Neural progenitor cell (in vitro differentiated cells): ENCODE measurements around the gene CRB2.

Experiments used
- EZH2 ChIP-seq: fragments of 200-600 bp; sonication (generic); IDR thresholded peaks from 2 replicates; pipeline ENCODE4 v1.6.1; 2017; ENCODE audit warnings: antibody characterized with exemption, mild to moderate bottlenecking, moderate library complexity
- TF ChIP-seq, protein P1 (sequence below): fragments of 200-600 bp; sonication (generic); IDR thresholded peaks from 2 replicates; pipeline ENCODE4 v1.5.1; 2017; ENCODE audit warnings: antibody characterized with exemption, mild to moderate bottlenecking

DNA sequence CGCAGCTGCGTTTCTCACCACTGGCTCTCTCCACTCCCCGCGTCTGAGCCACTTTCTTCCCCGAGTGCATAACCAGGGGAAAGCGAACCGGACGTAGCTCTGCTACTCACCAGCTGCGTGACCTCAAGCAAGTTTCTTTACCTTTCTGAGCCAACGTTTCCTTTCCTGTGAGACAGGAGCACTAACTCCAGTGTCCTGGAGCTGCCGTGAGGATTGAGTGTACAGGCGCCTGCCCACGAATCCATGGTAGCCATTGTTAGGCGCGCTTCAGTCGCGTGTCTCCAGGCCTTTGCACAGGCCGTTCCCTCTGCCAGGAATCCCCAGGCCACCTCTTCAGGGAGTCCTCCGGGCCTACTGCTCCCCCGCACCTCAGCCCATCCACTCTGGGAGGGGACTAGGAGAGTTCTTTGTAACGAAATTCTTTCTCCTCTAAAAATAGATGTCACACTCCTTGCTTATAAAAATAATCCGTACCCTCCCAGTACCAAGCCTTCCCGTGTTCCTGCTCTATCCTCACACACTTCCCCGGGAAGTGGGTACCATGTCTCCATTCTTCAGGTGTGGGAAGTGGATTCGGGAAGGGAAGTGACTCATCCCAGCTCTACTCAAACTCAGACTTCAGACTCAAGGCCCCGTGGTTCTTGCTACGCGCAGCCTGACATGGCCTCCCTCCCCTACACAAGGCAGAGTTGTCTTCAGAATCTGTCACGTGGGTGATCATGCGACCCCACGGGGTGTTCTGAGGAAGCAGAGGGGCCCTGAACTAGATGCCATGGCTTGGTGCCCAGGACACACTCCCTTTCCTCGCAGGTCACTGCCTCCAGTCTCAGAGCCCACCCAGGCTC is 16.1 kb upstream of the CRB2 start:
- TF ChIP-seq, protein P1, sequence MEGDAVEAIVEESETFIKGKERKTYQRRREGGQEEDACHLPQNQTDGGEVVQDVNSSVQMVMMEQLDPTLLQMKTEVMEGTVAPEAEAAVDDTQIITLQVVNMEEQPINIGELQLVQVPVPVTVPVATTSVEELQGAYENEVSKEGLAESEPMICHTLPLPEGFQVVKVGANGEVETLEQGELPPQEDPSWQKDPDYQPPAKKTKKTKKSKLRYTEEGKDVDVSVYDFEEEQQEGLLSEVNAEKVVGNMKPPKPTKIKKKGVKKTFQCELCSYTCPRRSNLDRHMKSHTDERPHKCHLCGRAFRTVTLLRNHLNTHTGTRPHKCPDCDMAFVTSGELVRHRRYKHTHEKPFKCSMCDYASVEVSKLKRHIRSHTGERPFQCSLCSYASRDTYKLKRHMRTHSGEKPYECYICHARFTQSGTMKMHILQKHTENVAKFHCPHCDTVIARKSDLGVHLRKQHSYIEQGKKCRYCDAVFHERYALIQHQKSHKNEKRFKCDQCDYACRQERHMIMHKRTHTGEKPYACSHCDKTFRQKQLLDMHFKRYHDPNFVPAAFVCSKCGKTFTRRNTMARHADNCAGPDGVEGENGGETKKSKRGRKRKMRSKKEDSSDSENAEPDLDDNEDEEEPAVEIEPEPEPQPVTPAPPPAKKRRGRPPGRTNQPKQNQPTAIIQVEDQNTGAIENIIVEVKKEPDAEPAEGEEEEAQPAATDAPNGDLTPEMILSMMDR, result no peak
- no peak for TF ChIP-seq EZH2
